Hepatocyte (in vitro differentiated cells): Measurements from ENCODE around the gene GCC1. TPM values are rescaled to one million over a fixed set of nuclear protein-coding genes. Genes with fewer than 3 reads are reported as not detected.
"Not testable (repeated sequence)": the region's sequence is repeated elsewhere in the genome, so short reads cannot be mapped to it uniquely, and the experiment has no call there.

Source experiments
- DNase-seq: peaks from one replicate; pipeline ENCODE4 v3.0.0-alpha.2; 2016; ENCODE audit warnings: low spot score
- H2AFZ ChIP-seq: fragments of 200-600 bp; sonication (generic); 2 replicates; pipeline ENCODE4 v1.6.0; 2016; ENCODE audit warnings: antibody characterized with exemption, mild to moderate bottlenecking
- H3K27ac ChIP-seq: fragments of 200-600 bp; sonication (generic); 2 replicates; pipeline ENCODE4 v1.5.1; 2016; ENCODE audit warnings: mild to moderate bottlenecking
- H3K27me3 ChIP-seq: fragments of 200-600 bp; sonication (generic); 2 replicates; pipeline ENCODE4 v1.6.1; 2016
- H3K36me3 ChIP-seq: fragments of 200-600 bp; sonication (generic); replicated peaks from 2 replicates; pipeline ENCODE4 v1.5.1; 2016; ENCODE audit warnings: low read depth; ENCODE audit not compliant: insufficient read depth
- H3K4me1 ChIP-seq: fragments of 200-600 bp; sonication (generic); 2 replicates; pipeline ENCODE4 v1.5.1; 2016; ENCODE audit warnings: mild to moderate bottlenecking, moderate library complexity; ENCODE audit not compliant: insufficient read depth
- H3K4me2 ChIP-seq: fragments of 200-600 bp; sonication (generic); 2 replicates; pipeline ENCODE4 v1.6.0; 2016
- H3K4me3 ChIP-seq: fragments of 200-600 bp; sonication (generic); 2 replicates; pipeline ENCODE4 v1.5.1; 2016; ENCODE audit warnings: mild to moderate bottlenecking
- H3K79me2 ChIP-seq: fragments of 200-600 bp; sonication (generic); 2 replicates; pipeline ENCODE4 v1.6.0; 2017; ENCODE audit warnings: mild to moderate bottlenecking
- H3K9me2 ChIP-seq: fragments of 200-600 bp; sonication (generic); replicated peaks from 2 replicates; pipeline ENCODE4 v1.6.0; 2017; ENCODE audit warnings: mild to moderate bottlenecking; ENCODE audit not compliant: insufficient read depth
- H3K9me3 ChIP-seq: fragments of 200-600 bp; sonication (generic); 2 replicates; pipeline ENCODE4 v1.5.1; 2016; ENCODE audit warnings: low read depth, mild to moderate bottlenecking
- H4K20me1 ChIP-seq: fragments of 200-600 bp; sonication (generic); 2 replicates; pipeline ENCODE4 v1.6.0; 2016; ENCODE audit warnings: mild to moderate bottlenecking; ENCODE audit not compliant: insufficient read depth, poor library complexity, severe bottlenecking
- CTCF ChIP-seq: fragments of 200-600 bp; sonication (generic); IDR thresholded peaks from 2 replicates; pipeline ENCODE4 v1.5.1; 2016; ENCODE audit warnings: antibody characterized with exemption, mild to moderate bottlenecking; ENCODE audit not compliant: poor library complexity
- EZH2 ChIP-seq: fragments of 200-600 bp; sonication (generic); IDR thresholded peaks from 2 replicates; pipeline ENCODE4 v1.6.1; 2016; ENCODE audit warnings: antibody characterized with exemption, mild to moderate bottlenecking, borderline replicate concordance
- EZH2phosphoT487 ChIP-seq: fragments of 200-600 bp; sonication (generic); IDR thresholded peaks from one replicate; pipeline ENCODE4 v1.6.1; 2018; ENCODE audit warnings: antibody characterized with exemption, mild to moderate bottlenecking, low read depth, moderate library complexity; ENCODE audit not compliant: unreplicated experiment, severe bottlenecking
- WGBS: methylation state at CpG from one replicate; pipeline ENCODE4 v1.1.6; 2016; ENCODE audit warnings: low lambda C conversion rate; ENCODE audit errors: missing lambda C conversion rate; 5-methylcytosine and 5-hydroxymethylcytosine counted together
- polyA plus RNA-seq: library from polyadenylated mRNA; unstranded; fragments of >200 nt; fragmentation: Nextera tagmentation; extraction: Ambion mirVana; gene quantifications from 2 replicates; pipeline ENCODE4 v1.2.1, GENCODE V29; 2016
- total RNA-seq: library from RNA; depleted of rRNA; stranded (reverse); fragments of >200 nt; gene quantifications from 2 replicates; pipeline ENCODE4 v1.2.3, GENCODE V29; 2014

The GCC1 gene
- total and polyA plus RNA-seq, 2 experiments from 2014 or later, result 13.0 to 15.4 TPM

- Histone ChIP-seq H3K9me2 (no peaks in the 10 kb centered on the region), H2AFZ (no peak overlapping the region), H3K36me3 (no peaks in the 10 kb centered on the region), H3K9me3 (no peaks in the 10 kb centered on the region), H3K4me3 (no peak overlapping the region), H3K4me2 (no peak overlapping the region), H3K27ac (no peak overlapping the region), H3K27me3 (no peaks in the 10 kb centered on the region), H3K4me1 (no peaks in the 10 kb centered on the region), H3K79me2 (no peaks in the 10 kb centered on the region), H4K20me1 (no peaks in the 10 kb centered on the region)
- WGBS, result 74% methylated on average over 3 of the region's 3 CpGs
- no peak for DNase-seq
- TF ChIP-seq CTCF (no peak), EZH2phosphoT487 (no peak), EZH2 (no peak)
Measured at GRCh38 chr7:127571741-127572505, 13.5 kb downstream of the GCC1 start.

- not testable (repeated sequence) for H3K27me3 ChIP-seq, H3K4me1 ChIP-seq, H2AFZ ChIP-seq, H3K9me3 ChIP-seq, DNase-seq, H3K9me2 ChIP-seq, H3K4me2 ChIP-seq, H3K27ac ChIP-seq, H3K79me2 ChIP-seq, H3K36me3 ChIP-seq, H3K4me3 ChIP-seq, H4K20me1 ChIP-seq
- WGBS, result no CpG with 5 or more reads among the region's 3 CpGs
Measured at GRCh38 chr7:127568034-127568433, 17.4 kb downstream of the GCC1 start.

- no peaks in the 10 kb centered on the region for H3K4me1 ChIP-seq
- H3K4me3 ChIP-seq, result no peak overlapping the region
- no peaks in the 10 kb centered on the region for H3K9me3 ChIP-seq
- H3K9me2 ChIP-seq, result no peaks in the 10 kb centered on the region
- H4K20me1 ChIP-seq, result no peaks in the 10 kb centered on the region
- no peak overlapping the region for H3K27ac ChIP-seq
- no peaks in the 10 kb centered on the region for H3K36me3 ChIP-seq
- 89% methylated on average over 3 of the region's 3 CpGs for WGBS
- H3K79me2 ChIP-seq, result no peaks in the 10 kb centered on the region
- no peak for DNase-seq
- H3K27me3 ChIP-seq, result no peaks in the 10 kb centered on the region
- H3K4me2 ChIP-seq, result no peak overlapping the region
- TF ChIP-seq CTCF (no peak), EZH2 (no peak), EZH2phosphoT487 (no peak)
- no peak overlapping the region for H2AFZ ChIP-seq
Measured at GRCh38 chr7:127566242-127566641, 19.2 kb downstream of the GCC1 start.

GRCh38 chr7:127557803-127558202, 27.6 kb downstream of the GCC1 start:
- 77% methylated on average over 2 of the region's 2 CpGs for WGBS
- no peak for DNase-seq
- H3K4me3 ChIP-seq, result no peak overlapping the region
- H3K36me3 ChIP-seq, result no peaks in the 10 kb centered on the region
- no peak overlapping the region for H2AFZ ChIP-seq
- H3K79me2 ChIP-seq, result no peaks in the 10 kb centered on the region
- TF ChIP-seq CTCF (no peak), EZH2phosphoT487 (no peak), EZH2 (no peak)
- no peak overlapping the region for H3K27ac ChIP-seq
- no peaks in the 10 kb centered on the region for H3K9me2 ChIP-seq
- no peaks in the 10 kb centered on the region for H3K9me3 ChIP-seq
- no peaks in the 10 kb centered on the region for H3K27me3 ChIP-seq
- H3K4me1 ChIP-seq, result no peaks in the 10 kb centered on the region
- H4K20me1 ChIP-seq, result no peaks in the 10 kb centered on the region
- H3K4me2 ChIP-seq, result no peak overlapping the region
